HepG2 (cell line): ENCODE data around the gene SEMA7A. TPM values are rescaled to one million over a fixed set of nuclear protein-coding genes. Genes with fewer than 3 reads are reported as not detected.

ENCODE experiments used
- EP300 ChIP-seq, 3 experiments: sonication (generic) in 1 of 3; formaldehyde crosslinking in 1 of 3; IDR thresholded peaks; 2 replicates each; pipeline versions ENCODE4 v1.5.1 to v1.6.1; 2011 to 2020; ENCODE audit warnings: low read depth in 2 of 3, low read length in 2 of 3, borderline replicate concordance in 1 of 3, improper control_type of control experiment in 1 of 3, mild to moderate bottlenecking in 1 of 3, missing genetic modification reagents in 1 of 3, moderate library complexity in 1 of 3
- EZH2 ChIP-seq: conservative IDR thresholded peaks from 2 replicates; pipeline ENCODE4 v1.6.1; 2012; ENCODE audit warnings: mild to moderate bottlenecking, low read depth, low read length, moderate library complexity
- KAT7 ChIP-seq: IDR thresholded peaks from 2 replicates; pipeline ENCODE4 v1.6.1; 2018; ENCODE audit warnings: borderline replicate concordance, missing compliant biosample characterization
- KDM5A ChIP-seq: fragments of 200-600 bp; sonication (generic); IDR thresholded peaks from 2 replicates; pipeline ENCODE4 v1.7.0; 2018; ENCODE audit warnings: antibody characterized with exemption, mild to moderate bottlenecking, low read length, borderline replicate concordance
- MAF1 ChIP-seq: sonication (generic); formaldehyde crosslinking; IDR thresholded peaks from 2 replicates; pipeline ENCODE4 v1.5.0; 2020; ENCODE audit warnings: missing genetic modification reagents, borderline replicate concordance
- MTA1 ChIP-seq: sonication (generic); formaldehyde crosslinking; IDR thresholded peaks from 2 replicates; pipeline ENCODE4 v1.4.0; 2020; ENCODE audit warnings: missing genetic modification reagents, mild to moderate bottlenecking, borderline replicate concordance
- PAF1 ChIP-seq: IDR thresholded peaks from 2 replicates; pipeline ENCODE4 v1.6.1; 2016; ENCODE audit warnings: missing genetic modification reagents, missing compliant biosample characterization
- PRMT3 ChIP-seq: sonication (generic); formaldehyde crosslinking; IDR thresholded peaks from 2 replicates; pipeline ENCODE4 v1.8.1; 2022; ENCODE audit warnings: low read depth, mild to moderate bottlenecking, moderate library complexity, missing genetic modification reagents, borderline replicate concordance
- SAP130 ChIP-seq: IDR thresholded peaks from 2 replicates; pipeline ENCODE4 v1.6.1; 2016; ENCODE audit warnings: low read depth
- SNAPC2 ChIP-seq: sonication (generic); formaldehyde crosslinking; IDR thresholded peaks from 2 replicates; pipeline ENCODE4 v1.8.1; 2022; ENCODE audit warnings: mild to moderate bottlenecking, missing genetic modification reagents
- ZNF224 ChIP-seq: sonication (generic); formaldehyde crosslinking; IDR thresholded peaks from 2 replicates; pipeline ENCODE4 v1.5.0; 2020; ENCODE audit warnings: mild to moderate bottlenecking, missing genetic modification reagents
- ZNF549 ChIP-seq: sonication (generic); formaldehyde crosslinking; IDR thresholded peaks from 2 replicates; pipeline ENCODE4 v1.5.0; 2020; ENCODE audit warnings: missing genetic modification reagents
- ZNF552 ChIP-seq: sonication (generic); formaldehyde crosslinking; IDR thresholded peaks from 2 replicates; pipeline ENCODE4 v1.9.0; 2022; ENCODE audit warnings: missing genetic modification reagents, mild to moderate bottlenecking, borderline replicate concordance
- ZNF567 ChIP-seq: sonication (generic); formaldehyde crosslinking; IDR thresholded peaks from 2 replicates; pipeline ENCODE4 v1.8.1; 2023; ENCODE audit warnings: mild to moderate bottlenecking, missing genetic modification reagents, borderline replicate concordance
- ZNF589 ChIP-seq: sonication (generic); formaldehyde crosslinking; conservative IDR thresholded peaks from 2 replicates; pipeline ENCODE4 v1.8.0; 2022; ENCODE audit warnings: mild to moderate bottlenecking, moderate library complexity, missing genetic modification reagents
- ZNF761 ChIP-seq: sonication (generic); formaldehyde crosslinking; conservative IDR thresholded peaks from 2 replicates; pipeline ENCODE4 v1.4.0; 2020; ENCODE audit warnings: mild to moderate bottlenecking, missing genetic modification reagents
- ZNF766 ChIP-seq: sonication (generic); formaldehyde crosslinking; IDR thresholded peaks from 2 replicates; pipeline ENCODE4 v1.5.0; 2020; ENCODE audit warnings: missing genetic modification reagents, borderline replicate concordance
- ZNF839 ChIP-seq: sonication (generic); formaldehyde crosslinking; IDR thresholded peaks from 2 replicates; pipeline ENCODE4 v1.4.0; 2020; ENCODE audit warnings: missing genetic modification reagents, mild to moderate bottlenecking, borderline replicate concordance
- ZSCAN9 ChIP-seq: IDR thresholded peaks from 2 replicates; pipeline ENCODE4 v1.6.1; 2016; ENCODE audit warnings: borderline replicate concordance
- polyA plus RNA-seq, 8 experiments: library from polyadenylated mRNA; depleted of rRNA in 3 of 8; stranded (reverse) in 7 of 8; unstranded in 1 of 8; fragments of >200 nt; fragmentation: Illumina TruSeq in 4 of 8; extraction: Trizol in 4 of 8; gene quantifications; 2 replicates each; pipeline versions ENCODE4 v1.2.1 to v1.2.3, GENCODE V29; 2011 to 2016; ENCODE audit warnings: low read depth in 4 of 8, missing spikeins in 1 of 8, mixed read lengths in 1 of 8; ENCODE audit not compliant: insufficient read depth in 1 of 8
- total RNA-seq, 5 experiments: library from RNA; depleted of rRNA; stranded (reverse); fragments of >200 nt; fragmentation: Illumina TruSeq; extraction: Trizol; gene quantifications; 2 replicates each; pipeline ENCODE4 v1.2.3, GENCODE V29; 2016; ENCODE audit warnings: low read depth in 1 of 5
- TF ChIP-seq, protein P1 (sequence below): sonication (generic); formaldehyde crosslinking; IDR thresholded peaks from 2 replicates; pipeline ENCODE4 v1.5.0; 2020; ENCODE audit warnings: mild to moderate bottlenecking, missing genetic modification reagents
- TF ChIP-seq, protein P2 (sequence below): IDR thresholded peaks from 2 replicates; pipeline ENCODE4 v1.6.1; 2012; ENCODE audit warnings: inconsistent platforms
- TF ChIP-seq, protein P3 (sequence below): sonication (generic); formaldehyde crosslinking; IDR thresholded peaks from 2 replicates; pipeline ENCODE4 v1.8.1; 2023; ENCODE audit warnings: mild to moderate bottlenecking, moderate library complexity, missing genetic modification reagents
- TF ChIP-seq, protein P4 (sequence below): sonication (generic); formaldehyde crosslinking; IDR thresholded peaks from 2 replicates; pipeline ENCODE4 v1.5.0; 2020; ENCODE audit warnings: mild to moderate bottlenecking, missing genetic modification reagents, borderline replicate concordance

Gene SEMA7A
- total and polyA plus RNA-seq, 2 of the 13 experiments (the other 11 are each of a cell fraction or from before 2014, with no cell fraction given) = 9.0 to 15.8 TPM

DNA sequence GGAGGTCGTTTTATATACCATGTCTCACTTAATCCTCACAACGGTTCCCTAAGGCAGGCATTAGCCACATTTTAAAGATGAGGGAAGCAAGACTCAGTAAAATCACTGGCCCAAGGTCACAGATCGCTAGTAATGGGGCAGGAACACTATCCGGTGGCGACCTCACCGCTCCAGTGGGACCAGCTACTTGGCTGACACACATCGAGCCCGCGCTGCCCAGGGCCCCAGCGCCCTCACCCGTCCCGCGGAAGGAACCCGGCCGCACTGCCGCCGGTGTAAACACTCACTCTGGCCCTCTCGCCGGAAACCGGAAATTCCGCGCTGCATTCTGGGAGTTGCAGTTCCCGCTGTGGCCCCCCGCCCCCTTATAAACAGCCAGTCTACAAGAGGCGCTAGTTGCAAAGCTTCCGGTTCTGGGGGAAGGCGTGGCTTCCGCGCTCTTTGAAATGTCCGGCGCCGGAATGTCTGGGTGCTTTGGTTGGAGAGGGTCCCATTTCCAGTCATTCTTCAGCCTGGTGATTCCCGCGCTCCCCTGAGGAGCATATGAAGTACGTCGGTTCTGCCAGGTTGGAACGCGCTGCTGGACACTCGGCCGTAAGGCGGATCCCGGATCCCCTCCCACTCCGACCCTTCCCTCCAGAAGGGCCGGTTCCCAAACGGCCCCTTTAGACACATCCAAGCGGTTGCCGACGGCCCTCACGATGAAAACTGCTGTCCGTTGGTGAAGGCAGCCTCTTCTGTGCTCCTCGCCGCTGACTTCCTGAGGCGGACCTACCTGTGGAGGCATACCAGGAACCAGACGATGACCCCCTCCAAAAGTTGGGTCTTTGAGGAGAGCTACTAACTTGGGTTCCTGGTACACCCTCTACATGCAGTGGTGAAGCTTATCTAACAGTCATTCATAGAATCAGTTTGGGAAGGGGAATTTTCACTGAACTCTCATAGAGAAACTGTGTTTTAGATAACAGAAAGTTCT lies 27.4 kb upstream of the SEMA7A start, which contains the start of gene UBL7 (continued):
- TF ChIP-seq MTA1 (CRISPR knock-in tag) (peak; percentile 45; the same call in 1 of the 2 replicates), ZNF766 (CRISPR knock-in tag) (0 out of 2 replicates have a peak, but pooled peaks have one; percentile 36), PRMT3 (CRISPR knock-in tag) (no peak), EP300 (IDR thresholded peaks at IDR 0.05; ENCODE audit: low read depth in 2 of 2, low read length in 2 of 2) (0 out of 4 replicates have a peak, but pooled peaks of 1 of the 2 experiments have one; percentile 57), EP300 (CRISPR knock-in tag; IDR thresholded peaks at IDR 0.05; ENCODE audit: borderline replicate concordance) (peak; percentile 48), SAP130 (peak; percentile 98), ZNF549 (CRISPR knock-in tag) (no peak), EZH2 (no peak), MAF1 (no peak), ZNF567 (CRISPR knock-in tag) (peak; percentile 68; the same call in 1 of the 2 replicates), SNAPC2 (CRISPR knock-in tag) (no peak), PAF1 (CRISPR knock-in tag) (no peak), ZNF224 (CRISPR knock-in tag) (peak; percentile 71), ZNF761 (CRISPR knock-in tag) (peak; percentile 96), KAT7 (CRISPR knock-in tag) (peak; percentile 54; the same call in 1 of the 2 replicates), ZNF552 (CRISPR knock-in tag) (peak; percentile 42; the same call in 1 of the 2 replicates), ZSCAN9 (CRISPR knock-in tag) (peak; percentile 72; the same call in 1 of the 2 replicates), ZNF839 (CRISPR knock-in tag) (no peak), KDM5A (peak; percentile 69; the same call in 1 of the 2 replicates), ZNF589 (CRISPR knock-in tag) (no peak)
- TF ChIP-seq, protein P1, sequence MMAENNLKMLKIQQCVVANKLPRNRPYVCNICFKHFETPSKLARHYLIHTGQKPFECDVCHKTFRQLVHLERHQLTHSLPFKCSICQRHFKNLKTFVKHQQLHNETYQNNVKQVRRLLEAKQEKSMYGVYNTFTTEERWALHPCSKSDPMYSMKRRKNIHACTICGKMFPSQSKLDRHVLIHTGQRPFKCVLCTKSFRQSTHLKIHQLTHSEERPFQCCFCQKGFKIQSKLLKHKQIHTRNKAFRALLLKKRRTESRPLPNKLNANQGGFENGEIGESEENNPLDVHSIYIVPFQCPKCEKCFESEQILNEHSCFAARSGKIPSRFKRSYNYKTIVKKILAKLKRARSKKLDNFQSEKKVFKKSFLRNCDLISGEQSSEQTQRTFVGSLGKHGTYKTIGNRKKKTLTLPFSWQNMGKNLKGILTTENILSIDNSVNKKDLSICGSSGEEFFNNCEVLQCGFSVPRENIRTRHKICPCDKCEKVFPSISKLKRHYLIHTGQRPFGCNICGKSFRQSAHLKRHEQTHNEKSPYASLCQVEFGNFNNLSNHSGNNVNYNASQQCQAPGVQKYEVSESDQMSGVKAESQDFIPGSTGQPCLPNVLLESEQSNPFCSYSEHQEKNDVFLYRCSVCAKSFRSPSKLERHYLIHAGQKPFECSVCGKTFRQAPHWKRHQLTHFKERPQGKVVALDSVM = peak; percentile 63; the same call in 1 of the 2 replicates
- TF ChIP-seq, protein P2, sequence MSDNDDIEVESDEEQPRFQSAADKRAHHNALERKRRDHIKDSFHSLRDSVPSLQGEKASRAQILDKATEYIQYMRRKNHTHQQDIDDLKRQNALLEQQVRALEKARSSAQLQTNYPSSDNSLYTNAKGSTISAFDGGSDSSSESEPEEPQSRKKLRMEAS = peak; percentile 71
- TF ChIP-seq, protein P3, sequence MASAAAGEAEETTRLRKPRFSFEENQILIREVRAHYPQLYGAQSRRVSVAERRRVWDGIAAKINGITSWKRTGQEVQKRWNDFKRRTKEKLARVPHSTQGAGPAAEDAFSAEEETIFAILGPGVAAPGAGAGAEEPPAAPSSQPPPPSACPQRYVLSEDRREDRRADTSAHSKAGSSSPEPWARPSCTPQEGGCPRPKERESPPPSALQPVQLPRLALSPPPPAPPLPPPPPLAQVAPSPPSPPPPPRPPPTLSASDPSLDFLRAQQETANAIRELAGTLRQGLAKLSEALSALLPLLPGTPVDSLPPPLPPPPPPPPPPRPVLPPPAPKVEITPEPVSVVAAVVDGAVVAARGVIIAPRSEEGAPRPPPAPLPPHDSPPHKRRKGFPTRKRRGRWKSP (CRISPR knock-in tag) = peak; percentile 86
- TF ChIP-seq, protein P4, sequence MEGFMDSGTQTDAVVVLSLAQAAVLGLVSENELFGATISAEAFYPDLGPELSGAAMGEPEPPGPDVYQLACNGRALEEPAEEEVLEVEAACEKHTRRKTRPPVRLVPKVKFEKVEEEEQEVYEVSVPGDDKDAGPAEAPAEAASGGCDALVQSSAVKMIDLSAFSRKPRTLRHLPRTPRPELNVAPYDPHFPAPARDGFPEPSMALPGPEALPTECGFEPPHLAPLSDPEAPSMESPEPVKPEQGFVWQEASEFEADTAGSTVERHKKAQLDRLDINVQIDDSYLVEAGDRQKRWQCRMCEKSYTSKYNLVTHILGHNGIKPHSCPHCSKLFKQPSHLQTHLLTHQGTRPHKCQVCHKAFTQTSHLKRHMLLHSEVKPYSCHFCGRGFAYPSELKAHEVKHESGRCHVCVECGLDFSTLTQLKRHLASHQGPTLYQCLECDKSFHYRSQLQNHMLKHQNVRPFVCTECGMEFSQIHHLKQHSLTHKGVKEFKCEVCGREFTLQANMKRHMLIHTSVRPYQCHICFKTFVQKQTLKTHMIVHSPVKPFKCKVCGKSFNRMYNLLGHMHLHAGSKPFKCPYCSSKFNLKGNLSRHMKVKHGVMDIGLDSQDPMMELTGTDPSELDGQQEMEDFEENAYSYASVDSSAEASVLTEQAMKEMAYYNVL (CRISPR knock-in tag) = peak; percentile 61; the same call in 1 of the 2 replicates
